NCI-H345 treated with DMSO at 0.1 percent for 48 hours (cell line): Measurements from ENCODE around the gene SEMA3E.
A peak's percentile ranks its signal among the peaks of the same experiment; 100 is the strongest.
"Not testable (repeated sequence)": the region's sequence is repeated elsewhere in the genome, so short reads cannot be mapped to it uniquely, and the experiment has no call there.

Experiments used
- DNase-seq: peaks from one replicate; lab custom pipeline; 2025; ENCODE audit not compliant: unreplicated experiment; lab: John Stamatoyannopoulos, UW

SEMA3E gene

GRCh38 chr7:83562960-83563359, 86.0 kb downstream of the SEMA3E start:
- no peak for DNase-seq

GRCh38 chr7:83562289-83562688, 86.7 kb downstream of the SEMA3E start:
- DNase-seq, result no peak

GRCh38 chr7:83559887-83560286, 89.1 kb downstream of the SEMA3E start:
- no peak for DNase-seq

GRCh38 chr7:83552556-83552955, 96.4 kb downstream of the SEMA3E start:
- DNase-seq, result not testable (repeated sequence)

GRCh38 chr7:83550100-83550499, 98.8 kb downstream of the SEMA3E start:
- DNase-seq, result no peak

- no peak for DNase-seq
Measured at GRCh38 chr7:83548250-83548649, 100.7 kb downstream of the SEMA3E start.

GRCh38 chr7:83547526-83547925, 101.4 kb downstream of the SEMA3E start:
- DNase-seq, result peak; percentile 70

- DNase-seq, result no peak
Measured at GRCh38 chr7:83546586-83546985, 102.4 kb downstream of the SEMA3E start.

- no peak for DNase-seq
Measured at GRCh38 chr7:83541187-83541960, 107.6 kb downstream of the SEMA3E start.

GRCh38 chr7:83534488-83534887, 114.5 kb downstream of the SEMA3E start:
- DNase-seq, result no peak

GRCh38 chr7:83532219-83532618, 116.7 kb downstream of the SEMA3E start:
- no peak for DNase-seq

GRCh38 chr7:83531766-83532165, 117.2 kb downstream of the SEMA3E start:
- no peak for DNase-seq

GRCh38 chr7:83528925-83529423, 120.0 kb downstream of the SEMA3E start:
- no peak for DNase-seq

- DNase-seq, result no peak
Measured at GRCh38 chr7:83524277-83525075, 124.5 kb downstream of the SEMA3E start.

- DNase-seq, result no peak
Measured at GRCh38 chr7:83520726-83521125, 128.2 kb downstream of the SEMA3E start.

GRCh38 chr7:83519240-83519639, 129.7 kb downstream of the SEMA3E start:
- DNase-seq, result no peak

- DNase-seq, result peak; percentile 94
Measured at GRCh38 chr7:83517035-83517700, 131.8 kb downstream of the SEMA3E start.

- DNase-seq, result no peak
Measured at GRCh38 chr7:83514977-83515376, 134.0 kb downstream of the SEMA3E start.

GRCh38 chr7:83509255-83510021, 139.5 kb downstream of the SEMA3E start:
- DNase-seq, result no peak

- DNase-seq, result no peak
Measured at GRCh38 chr7:83504330-83504729, 144.6 kb downstream of the SEMA3E start.

- no peak for DNase-seq
Measured at GRCh38 chr7:83502636-83503035, 146.3 kb downstream of the SEMA3E start.
